A549 (cell line): ENCODE data around the gene SCN2B.

Experiments
- CHD2 ChIP-seq: fragments of 150-350 bp; IDR thresholded peaks from 2 replicates; pipeline ENCODE4 v1.6.1; 2014; ENCODE audit warnings: low read length; ENCODE audit not compliant: partially characterized antibody
- EP300 ChIP-seq, 2 experiments: fragments of >200 bp; sonication (Bioruptor Twin); formaldehyde crosslinking; IDR thresholded peaks; 2 replicates in 1 of 2; 3 replicates in 1 of 2; pipeline ENCODE4 v1.6.1; 2016 to 2017
- KDM1A ChIP-seq: fragments of 200-600 bp; sonication (generic); IDR thresholded peaks from 2 replicates; pipeline ENCODE4 v1.6.1; 2016; ENCODE audit warnings: low read depth, mild to moderate bottlenecking
- NFE2L2 ChIP-seq: fragments of 150-350 bp; conservative IDR thresholded peaks from 2 replicates; pipeline ENCODE4 v1.6.1; 2014; ENCODE audit warnings: low read length
- POLR2A ChIP-seq: IDR thresholded peaks from 2 replicates; pipeline ENCODE4 v1.6.1; 2012; ENCODE audit warnings: mild to moderate bottlenecking, low read length
- POLR2AphosphoS2 ChIP-seq: conservative IDR thresholded peaks from 2 replicates; pipeline ENCODE4 v1.6.1; 2012; ENCODE audit warnings: low read length, improper control_type of control experiment, inconsistent platforms
- RAD21 ChIP-seq, 2 experiments: fragments of >200 bp in 1 of 2; sonication (Bioruptor Twin) in 1 of 2; formaldehyde crosslinking in 1 of 2; IDR thresholded peaks in 1 of 2; conservative IDR thresholded peaks in 1 of 2; 2 replicates in 1 of 2; 3 replicates in 1 of 2; pipeline ENCODE4 v1.6.1; 2012 to 2018; ENCODE audit warnings: inconsistent platforms in 1 of 2
- SMC3 ChIP-seq: fragments of >200 bp; sonication (Bioruptor Twin); formaldehyde crosslinking; IDR thresholded peaks from 3 replicates; pipeline ENCODE4 v1.6.1; 2018; ENCODE audit warnings: inconsistent platforms
- TF ChIP-seq, protein P1 (sequence below): fragments of >200 bp; sonication (Bioruptor Twin); formaldehyde crosslinking; IDR thresholded peaks from 3 replicates; pipeline ENCODE4 v1.5.1; 2016
- TF ChIP-seq, protein P2 (sequence below): fragments of 450-650 bp; IDR thresholded peaks from 2 replicates; pipeline ENCODE4 v1.6.1; 2014; ENCODE audit warnings: antibody characterized with exemption
- TF ChIP-seq, protein P3 (sequence below): fragments of 200-600 bp; sonication (generic); IDR thresholded peaks from 2 replicates; pipeline ENCODE4 v1.6.1; 2016; ENCODE audit warnings: antibody characterized with exemption, mild to moderate bottlenecking, moderate library complexity
- TF ChIP-seq, protein P4 (sequence below): IDR thresholded peaks from 2 replicates; pipeline ENCODE4 v1.6.1; 2012
- TF ChIP-seq, protein P5 (sequence below): IDR thresholded peaks from 2 replicates; pipeline ENCODE4 v1.6.1; 2012; ENCODE audit warnings: low read depth, borderline replicate concordance

DNA sequence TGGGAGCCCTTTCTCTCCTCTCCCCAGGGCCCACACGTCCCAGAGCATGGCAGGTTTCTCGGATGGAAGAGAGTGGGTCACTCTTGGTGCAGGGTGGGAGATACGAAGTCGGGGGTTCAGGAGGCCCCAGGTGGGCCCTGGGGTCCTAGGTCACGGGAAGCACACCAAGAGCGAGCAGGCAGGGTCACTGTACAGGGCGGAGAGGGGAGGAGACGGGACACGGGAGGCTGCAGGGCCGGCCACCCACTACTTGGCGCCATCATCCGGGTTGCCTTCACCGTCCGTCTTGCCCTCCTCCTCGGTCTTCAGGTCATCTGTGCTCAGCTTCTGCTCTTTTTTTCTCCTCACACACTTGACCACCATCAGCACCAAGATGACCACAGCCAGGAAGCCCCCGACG lies 9.8 kb downstream of the SCN2B start:
- TF ChIP-seq, protein P1, sequence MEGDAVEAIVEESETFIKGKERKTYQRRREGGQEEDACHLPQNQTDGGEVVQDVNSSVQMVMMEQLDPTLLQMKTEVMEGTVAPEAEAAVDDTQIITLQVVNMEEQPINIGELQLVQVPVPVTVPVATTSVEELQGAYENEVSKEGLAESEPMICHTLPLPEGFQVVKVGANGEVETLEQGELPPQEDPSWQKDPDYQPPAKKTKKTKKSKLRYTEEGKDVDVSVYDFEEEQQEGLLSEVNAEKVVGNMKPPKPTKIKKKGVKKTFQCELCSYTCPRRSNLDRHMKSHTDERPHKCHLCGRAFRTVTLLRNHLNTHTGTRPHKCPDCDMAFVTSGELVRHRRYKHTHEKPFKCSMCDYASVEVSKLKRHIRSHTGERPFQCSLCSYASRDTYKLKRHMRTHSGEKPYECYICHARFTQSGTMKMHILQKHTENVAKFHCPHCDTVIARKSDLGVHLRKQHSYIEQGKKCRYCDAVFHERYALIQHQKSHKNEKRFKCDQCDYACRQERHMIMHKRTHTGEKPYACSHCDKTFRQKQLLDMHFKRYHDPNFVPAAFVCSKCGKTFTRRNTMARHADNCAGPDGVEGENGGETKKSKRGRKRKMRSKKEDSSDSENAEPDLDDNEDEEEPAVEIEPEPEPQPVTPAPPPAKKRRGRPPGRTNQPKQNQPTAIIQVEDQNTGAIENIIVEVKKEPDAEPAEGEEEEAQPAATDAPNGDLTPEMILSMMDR, result no peak
- TF ChIP-seq POLR2A, result no peak
- no peak for TF ChIP-seq KDM1A
- TF ChIP-seq CHD2, result no peak
- TF ChIP-seq, protein P2, sequence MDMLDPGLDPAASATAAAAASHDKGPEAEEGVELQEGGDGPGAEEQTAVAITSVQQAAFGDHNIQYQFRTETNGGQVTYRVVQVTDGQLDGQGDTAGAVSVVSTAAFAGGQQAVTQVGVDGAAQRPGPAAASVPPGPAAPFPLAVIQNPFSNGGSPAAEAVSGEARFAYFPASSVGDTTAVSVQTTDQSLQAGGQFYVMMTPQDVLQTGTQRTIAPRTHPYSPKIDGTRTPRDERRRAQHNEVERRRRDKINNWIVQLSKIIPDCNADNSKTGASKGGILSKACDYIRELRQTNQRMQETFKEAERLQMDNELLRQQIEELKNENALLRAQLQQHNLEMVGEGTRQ, result no peak
- TF ChIP-seq POLR2AphosphoS2, result no peak
- TF ChIP-seq, protein P3, sequence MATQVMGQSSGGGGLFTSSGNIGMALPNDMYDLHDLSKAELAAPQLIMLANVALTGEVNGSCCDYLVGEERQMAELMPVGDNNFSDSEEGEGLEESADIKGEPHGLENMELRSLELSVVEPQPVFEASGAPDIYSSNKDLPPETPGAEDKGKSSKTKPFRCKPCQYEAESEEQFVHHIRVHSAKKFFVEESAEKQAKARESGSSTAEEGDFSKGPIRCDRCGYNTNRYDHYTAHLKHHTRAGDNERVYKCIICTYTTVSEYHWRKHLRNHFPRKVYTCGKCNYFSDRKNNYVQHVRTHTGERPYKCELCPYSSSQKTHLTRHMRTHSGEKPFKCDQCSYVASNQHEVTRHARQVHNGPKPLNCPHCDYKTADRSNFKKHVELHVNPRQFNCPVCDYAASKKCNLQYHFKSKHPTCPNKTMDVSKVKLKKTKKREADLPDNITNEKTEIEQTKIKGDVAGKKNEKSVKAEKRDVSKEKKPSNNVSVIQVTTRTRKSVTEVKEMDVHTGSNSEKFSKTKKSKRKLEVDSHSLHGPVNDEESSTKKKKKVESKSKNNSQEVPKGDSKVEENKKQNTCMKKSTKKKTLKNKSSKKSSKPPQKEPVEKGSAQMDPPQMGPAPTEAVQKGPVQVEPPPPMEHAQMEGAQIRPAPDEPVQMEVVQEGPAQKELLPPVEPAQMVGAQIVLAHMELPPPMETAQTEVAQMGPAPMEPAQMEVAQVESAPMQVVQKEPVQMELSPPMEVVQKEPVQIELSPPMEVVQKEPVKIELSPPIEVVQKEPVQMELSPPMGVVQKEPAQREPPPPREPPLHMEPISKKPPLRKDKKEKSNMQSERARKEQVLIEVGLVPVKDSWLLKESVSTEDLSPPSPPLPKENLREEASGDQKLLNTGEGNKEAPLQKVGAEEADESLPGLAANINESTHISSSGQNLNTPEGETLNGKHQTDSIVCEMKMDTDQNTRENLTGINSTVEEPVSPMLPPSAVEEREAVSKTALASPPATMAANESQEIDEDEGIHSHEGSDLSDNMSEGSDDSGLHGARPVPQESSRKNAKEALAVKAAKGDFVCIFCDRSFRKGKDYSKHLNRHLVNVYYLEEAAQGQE, result no peak
- TF ChIP-seq, protein P4, sequence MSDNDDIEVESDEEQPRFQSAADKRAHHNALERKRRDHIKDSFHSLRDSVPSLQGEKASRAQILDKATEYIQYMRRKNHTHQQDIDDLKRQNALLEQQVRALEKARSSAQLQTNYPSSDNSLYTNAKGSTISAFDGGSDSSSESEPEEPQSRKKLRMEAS, result no peak
- TF ChIP-seq EP300 (IDR thresholded peaks at IDR 0.05), result no peak
- no peak for TF ChIP-seq NFE2L2
- TF ChIP-seq, protein P5, sequence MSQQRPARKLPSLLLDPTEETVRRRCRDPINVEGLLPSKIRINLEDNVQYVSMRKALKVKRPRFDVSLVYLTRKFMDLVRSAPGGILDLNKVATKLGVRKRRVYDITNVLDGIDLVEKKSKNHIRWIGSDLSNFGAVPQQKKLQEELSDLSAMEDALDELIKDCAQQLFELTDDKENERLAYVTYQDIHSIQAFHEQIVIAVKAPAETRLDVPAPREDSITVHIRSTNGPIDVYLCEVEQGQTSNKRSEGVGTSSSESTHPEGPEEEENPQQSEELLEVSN, result no peak
- TF ChIP-seq RAD21 (conservative IDR thresholded peaks at IDR 0.05 in 1 of 2, IDR thresholded peaks at IDR 0.05 in 1 of 2), result no peak
- TF ChIP-seq SMC3, result no peak
